GM21576 (cell line): ENCODE results near the gene CHMP4A.

Experiments used
- ATAC-seq: cut with Tn5 transposase; IDR thresholded peaks from one replicate; pipeline ENCODE4 v1.9.1; 2021; ENCODE audit warnings: mild to moderate bottlenecking, moderate library complexity; ENCODE audit not compliant: unreplicated experiment

CHMP4A gene, protein sequence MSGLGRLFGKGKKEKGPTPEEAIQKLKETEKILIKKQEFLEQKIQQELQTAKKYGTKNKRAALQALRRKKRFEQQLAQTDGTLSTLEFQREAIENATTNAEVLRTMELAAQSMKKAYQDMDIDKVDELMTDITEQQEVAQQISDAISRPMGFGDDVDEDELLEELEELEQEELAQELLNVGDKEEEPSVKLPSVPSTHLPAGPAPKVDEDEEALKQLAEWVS

DNA sequence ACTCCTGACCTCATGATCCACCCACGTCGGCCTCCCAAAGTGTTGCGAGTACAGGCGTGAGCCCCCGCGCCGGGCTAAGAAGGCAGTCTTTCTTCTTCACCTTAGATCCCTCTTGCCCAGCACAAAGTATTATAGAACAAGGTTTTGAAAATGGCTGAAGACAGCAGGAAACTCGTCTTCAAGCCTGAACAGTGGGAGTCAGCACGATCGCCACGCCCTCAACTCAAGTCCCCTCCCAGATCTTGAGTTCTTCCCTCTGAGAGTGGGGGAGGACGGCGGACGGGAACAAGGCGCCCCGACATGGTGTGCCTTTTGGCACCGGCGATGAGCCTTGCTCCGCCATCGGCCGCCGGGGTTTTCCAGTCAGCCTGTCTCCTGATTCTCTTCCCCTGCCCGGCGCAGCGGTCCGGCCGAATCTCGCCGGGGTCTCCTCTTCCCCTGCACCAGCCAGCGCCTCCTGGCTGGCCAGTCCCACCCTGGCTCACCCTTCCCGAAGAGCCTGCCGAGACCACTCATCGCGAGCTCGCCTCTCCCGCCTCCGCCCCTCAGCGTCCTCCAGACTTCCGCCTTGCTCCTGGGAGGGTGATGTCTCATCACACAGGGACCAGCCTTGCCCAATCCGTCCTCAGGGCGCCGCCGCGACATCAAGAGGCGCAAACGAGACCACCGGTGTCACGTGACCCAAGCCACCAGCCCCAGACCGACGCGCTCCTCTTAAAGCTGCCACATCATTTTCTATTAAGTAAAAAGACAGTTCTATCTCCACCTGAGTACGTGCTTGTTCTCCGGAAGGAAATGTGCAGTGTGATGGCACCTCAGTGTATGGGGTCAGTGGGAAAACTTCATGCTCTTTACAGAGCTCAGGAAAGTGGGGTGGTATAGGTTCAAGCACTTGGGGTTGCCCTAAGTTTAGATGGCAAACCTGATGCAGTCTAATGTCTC, at the start of gene CHMP4A:
CHMP4A (minus strand) TSS at position 565 of the 942 bp plus-strand sequence; CDS start at position 516, 49 bp downstream.
- peak; percentile 75 for ATAC-seq

DNA sequence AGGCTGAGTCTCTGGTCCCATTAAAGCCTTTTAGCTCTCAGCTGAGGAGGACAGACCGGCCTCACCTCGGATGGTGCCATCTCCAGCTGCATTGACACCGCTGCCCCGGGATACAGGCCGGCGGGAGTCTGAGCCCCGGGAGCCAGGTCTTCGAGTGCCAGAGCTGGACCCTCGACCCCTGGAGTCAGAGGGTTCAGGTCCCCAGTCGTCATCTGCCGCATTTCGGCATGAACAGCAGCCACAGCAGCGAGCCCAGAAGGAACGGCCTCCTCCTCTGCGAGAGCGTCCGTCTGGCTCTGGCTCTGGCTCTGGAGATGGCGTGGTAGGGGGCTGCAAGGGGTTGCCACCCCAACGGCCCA, 48.7 kb upstream of the CHMP4A start:
- no peak for ATAC-seq

DNA sequence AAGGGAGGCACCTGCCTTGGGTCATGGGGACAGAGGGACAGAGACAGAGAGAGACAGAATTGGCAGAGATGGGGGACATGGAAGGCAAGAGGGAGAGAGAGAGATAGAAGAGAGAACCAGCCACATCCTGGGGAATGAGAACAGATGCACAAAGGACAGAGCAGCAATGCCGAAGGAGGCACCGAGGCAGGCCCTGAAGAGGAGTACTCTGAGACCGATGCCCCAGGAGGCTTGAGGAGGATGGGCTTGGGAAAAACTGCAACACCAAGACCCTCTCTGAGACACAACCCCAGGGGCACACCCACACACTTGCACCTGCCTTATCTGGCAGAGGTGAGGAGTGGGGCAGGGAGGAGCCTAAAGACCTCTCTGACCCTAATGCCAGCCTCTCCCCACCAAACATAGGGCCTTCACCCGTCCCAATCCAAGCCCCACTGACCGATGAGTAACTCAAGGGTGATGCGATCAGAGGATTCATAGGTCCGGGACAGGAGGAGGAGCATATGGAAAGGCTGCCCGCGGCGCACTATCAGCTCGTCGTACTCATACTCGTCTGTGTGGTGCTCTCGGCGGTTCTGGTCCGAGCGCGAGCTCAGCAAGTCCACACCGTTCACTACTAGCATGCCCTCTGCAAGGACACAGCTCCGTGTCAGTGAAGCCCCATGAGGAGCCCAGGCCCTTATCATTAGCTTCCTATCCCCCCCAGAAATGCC, 48.1 kb upstream of the CHMP4A start:
- ATAC-seq: no peak

DNA sequence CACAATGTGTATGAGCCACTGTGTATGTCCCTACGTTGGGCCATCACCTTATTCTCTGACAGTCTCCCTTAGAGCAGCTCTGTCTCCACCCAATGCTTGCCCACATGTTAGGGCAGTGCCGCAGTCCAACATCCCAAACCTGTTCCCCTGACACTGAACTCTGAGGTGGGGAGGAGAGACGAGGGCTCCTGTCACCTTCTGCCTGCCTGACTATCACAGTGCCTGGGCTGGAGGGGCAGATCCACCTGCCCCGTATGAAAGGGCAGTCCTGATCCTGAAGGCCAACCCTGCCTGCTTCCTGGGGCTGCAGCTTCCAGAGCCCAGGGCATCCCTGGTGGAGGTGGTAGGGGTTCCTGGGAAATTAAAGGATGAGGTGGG, 47.5 kb upstream of the CHMP4A start:
- no peak for ATAC-seq

DNA sequence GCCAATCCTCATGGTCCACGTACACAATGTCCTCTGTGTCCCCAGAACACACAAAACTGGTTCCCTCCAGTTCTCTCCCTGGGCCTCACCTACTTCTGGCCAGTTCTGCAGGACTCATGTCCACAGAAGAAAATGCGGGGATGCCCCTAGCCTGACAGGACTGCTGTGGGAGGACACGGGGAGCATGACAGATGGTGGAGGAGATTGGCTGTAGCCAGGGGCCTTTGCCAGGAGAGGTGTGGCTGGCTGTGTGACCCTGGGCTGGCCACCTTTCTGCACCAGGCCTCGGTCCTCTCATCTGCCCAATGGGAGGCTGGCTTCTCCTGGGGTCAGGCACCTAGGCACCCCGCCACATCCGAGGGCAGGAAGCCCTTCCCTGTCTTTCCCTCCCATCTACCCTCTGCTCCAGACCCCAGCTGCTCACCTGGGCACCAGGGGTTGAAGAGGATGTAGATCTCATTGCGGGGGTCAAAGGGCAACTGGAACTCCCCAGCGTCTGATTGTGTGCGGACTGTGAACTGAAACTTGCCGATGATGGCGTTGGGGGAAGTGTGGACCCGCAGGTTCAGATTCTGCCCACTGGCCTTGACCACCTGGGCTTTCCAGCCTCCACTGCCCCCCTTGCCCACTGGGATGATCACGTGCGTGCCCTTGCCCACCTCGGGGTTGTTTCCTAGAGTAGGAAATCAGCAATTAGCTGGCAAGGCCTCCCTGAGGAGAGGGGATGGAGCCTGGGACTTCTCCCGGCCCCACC, 46.9 kb upstream of the CHMP4A start:
- no peak for ATAC-seq

DNA sequence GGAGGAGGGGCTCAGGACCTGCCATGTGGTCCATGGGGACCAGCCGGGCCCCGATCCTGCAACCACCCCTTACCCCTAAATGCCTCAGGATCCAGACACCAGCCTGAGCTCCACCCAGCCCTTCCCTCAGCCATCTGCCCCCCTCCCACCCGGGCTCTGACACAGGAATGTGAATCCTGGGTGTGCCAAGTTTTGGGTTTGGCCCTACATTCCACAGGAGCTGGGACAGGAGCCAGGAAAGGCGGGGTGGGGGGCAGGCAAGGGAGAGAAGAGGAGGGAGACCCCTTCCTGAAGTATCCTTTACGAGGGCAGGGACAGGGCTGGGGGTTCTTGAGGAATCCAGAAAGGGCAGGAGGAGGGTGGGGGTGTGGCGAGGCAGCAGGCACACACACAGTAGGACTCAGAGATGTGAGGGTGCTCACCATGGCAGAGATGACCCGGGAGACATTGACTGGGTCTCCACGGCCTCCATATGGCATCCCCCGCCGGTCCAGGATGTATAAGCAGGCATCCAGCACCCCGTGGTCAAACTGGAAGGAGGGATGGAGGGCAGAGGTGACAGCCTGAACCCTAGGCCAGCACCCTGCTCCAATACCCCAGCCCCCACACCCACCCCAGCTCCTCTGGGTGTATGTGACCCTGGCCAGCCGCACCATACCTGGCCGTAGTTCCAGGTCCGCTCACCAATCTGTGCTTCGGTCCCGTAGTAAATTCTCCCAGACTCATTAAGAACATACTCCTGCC, 46.2 kb upstream of the CHMP4A start:
- no peak for ATAC-seq

DNA sequence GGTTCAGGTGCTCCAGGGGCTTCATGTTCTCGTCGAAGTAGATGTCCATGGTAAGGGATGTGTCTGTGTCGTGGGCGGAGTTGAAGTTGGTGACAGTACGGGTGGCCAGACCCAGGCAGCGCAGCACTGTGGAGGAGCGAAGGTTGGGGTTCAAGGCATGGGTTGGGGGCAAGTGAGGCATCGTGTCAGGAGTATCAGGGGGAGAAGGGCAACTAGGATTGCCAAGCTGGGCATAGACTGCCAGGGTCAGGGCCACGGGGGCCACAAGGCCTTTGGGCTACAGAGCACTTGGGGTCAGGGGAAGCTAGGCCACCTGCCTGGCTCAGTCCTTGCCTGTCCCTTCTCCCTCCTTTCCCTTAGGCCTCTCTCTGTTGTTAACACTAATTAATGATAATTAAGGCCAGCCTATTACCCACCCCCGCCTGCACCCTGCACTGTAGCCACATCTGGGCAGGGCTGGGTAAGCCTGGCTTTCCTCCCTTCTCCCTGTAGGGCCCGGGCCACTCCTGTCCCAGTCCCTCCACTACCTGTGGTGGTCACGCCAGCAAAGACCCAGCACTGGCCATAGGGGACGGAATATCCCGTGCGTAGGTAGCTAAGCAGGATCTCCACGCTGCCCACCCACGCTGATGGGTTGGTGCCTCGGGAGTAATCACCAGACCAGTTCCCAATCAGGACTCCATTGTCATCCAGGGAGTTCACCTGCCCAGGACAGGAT, 45.4 kb upstream of the CHMP4A start:
- no peak for ATAC-seq

DNA sequence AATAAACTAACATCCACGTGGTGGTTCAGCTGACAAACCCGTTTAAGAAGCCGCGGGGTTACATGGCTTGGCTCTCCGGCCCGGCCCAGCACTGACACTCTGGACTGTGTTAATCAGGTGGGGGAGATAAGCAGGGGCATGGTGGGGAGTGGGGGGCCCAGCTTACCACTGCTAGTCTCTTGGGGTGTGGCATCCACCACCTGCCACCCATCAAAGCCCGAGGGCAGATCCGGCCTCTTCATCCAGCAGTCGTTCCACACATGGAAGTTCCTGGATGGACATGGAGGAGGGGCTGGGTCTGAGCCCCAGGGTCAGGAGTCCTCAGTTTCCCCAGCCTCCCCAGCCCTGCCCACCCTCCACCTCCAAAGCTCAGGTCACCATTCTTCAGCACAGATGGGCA, 44.8 kb upstream of the CHMP4A start:
- no peak for ATAC-seq

DNA sequence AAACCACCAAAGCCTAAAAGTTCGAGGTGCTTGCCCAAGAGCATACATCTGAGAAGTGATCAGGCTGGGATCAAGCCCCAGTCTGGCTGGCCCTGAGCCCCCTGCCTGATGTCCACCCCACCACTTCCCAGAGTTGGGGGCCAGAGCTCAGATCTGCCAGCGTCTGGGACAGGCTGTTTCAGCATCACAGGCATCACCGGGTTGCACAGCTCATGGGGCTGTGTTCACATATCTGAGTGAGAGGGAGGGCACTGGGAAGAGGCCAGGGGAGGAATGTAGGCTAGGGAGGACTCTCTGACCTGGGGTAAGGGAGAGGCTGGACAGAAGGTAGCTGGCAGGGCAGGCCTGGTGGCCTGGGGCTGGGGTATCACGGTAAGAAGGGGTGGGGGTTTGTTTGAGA, 43.7 kb upstream of the CHMP4A start:
- ATAC-seq: no peak

DNA sequence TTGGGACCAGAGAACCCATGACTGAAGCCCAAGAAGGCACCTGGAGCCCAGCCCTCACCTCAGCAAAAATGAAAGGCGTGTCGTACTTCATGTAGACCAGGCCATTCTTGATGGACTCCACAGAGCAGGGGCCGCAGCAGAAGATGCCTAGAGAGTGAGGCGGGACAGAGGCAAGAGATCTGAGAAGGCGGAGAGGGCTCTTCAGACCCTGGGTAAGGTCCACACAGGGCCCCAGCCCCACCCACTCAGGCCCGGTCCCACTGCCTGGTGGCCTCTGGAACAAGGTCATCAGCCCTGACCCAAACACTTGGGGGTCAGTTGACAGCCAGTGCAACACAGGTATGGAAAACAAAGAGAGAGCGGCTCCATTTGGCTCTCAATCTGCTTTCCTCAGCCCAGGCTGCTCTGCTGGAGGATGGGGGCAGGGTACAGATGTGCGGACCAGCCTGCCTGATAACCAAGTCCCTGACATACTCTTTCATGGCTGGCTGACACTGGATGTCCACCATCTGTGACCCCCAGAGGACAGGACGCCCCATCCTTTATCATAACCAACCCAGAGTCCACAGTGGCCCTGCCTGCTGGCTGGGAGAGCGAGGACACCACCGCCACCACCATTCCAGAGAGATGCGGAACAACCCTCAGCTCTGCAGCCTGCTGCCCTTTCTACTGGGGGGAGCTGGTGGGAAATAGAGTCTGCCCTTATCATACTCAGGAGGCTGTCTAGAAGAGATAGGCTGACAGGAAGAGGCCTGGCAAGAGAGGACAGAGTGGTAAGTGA, 42.8 kb upstream of the CHMP4A start:
- no peak for ATAC-seq

DNA sequence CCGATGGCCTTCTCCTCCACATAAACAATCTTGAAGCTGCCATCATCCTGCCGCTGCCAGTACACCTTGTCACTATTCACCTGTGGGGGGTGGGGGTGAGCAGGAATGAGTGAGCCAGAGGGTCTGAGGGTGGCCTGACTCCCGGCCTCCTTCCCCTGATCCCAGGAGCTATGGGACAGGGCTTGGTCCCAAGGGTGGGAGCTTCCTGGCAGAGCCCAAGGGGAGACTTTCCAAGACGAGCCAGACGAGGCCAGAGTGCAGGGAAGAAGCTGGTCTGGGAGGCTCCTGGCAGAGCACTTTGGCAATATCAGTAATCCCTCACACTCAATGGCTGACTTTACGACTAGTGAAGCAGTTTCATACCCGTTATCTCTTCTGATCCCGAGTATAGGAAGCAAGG, 42.1 kb upstream of the CHMP4A start:
- no peak for ATAC-seq

DNA sequence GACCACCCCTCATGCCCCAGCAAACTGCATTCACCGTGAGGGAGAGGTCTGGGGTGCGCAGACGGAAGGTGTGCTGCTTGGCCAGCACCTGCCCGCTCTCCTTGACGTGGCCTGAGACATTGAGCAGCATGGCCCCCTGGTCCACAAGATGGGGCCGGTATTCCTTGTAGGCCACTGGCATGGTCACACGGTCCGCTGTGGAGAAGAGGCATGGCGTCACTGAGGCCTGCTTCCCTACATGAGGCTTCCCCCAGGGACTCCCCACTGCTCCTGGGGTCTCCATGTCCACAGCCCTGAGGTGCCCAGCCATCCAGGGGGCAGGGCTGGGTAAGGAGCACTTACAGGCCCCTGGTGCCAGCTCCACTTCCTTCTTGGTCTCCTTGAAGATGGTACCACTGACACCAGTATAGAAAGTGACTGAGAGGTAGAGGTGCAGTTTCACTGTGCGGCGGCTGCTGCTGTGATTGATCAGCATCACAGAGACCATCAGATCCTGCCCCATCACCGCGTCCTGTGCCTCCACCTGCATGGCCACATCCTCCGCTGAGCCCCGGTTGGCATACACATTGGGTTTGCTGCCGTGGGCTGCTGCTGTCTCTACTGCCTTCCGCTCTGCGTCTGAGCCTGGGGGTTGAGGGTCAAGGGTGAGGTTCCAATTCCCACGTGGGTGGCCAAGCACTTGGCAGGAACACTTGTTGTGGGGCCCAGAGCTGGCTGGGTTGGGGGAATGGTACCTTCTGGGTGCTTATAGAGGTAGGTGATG, 41.5 kb upstream of the CHMP4A start:
- ATAC-seq: no peak

DNA sequence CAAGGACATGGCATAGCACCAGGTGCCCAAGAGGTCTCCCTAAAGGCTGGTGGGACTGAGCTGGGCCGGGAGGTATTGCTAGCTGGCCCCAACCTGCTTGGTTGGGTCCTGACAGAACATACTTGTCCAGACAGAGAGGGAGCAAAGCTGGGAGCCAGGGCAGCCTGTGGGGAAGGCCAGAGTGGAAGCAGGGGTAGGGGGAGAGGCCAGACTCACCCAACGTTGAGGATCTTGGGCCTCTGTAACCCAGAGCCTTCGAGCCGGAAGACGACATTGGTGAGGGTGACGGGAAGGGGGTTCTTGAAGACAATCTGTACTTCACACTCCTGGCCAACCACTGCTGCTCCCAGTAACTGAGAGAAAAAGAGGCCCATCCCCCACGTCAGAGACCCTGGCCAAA, 40.6 kb upstream of the CHMP4A start:
- no peak for ATAC-seq

DNA sequence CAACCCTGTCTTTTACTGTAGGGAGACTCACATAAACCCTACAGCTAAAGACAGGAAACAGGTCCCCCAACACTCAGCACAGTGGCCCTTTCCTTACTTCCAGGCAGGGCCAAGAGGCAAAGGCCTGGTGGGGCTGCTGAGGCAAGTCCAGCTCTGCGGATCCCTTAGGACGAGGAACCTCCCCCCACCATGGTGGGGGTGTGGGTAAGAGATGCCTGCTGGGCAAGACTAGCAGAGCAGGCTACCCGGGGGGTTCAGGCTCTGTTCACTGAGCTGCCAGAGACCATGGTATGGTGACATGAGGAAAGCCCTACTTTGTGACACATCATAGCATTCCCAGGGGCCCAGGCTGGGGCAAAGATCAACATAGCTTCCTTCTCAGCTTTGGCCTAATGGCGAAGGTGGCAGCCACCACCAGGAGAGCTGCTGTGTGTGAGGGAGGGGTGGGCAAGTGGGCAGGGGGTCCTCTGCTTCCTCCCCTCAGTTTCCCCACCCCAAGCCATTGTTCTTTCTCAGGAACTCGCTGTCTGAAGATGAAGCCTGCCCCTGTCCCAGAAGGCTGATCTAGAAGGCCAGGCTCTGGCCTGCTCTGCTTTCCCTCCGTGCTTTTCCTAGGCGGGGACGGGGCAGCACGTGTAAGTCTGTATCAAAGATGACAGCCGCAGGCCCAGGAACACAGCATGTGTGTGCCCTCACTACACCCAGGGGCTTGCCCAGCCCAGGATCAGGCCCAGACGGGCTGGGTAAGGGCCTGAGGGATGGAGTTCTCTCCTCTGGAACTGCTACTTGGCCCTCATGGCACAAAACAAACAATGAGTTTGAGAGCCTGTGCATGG, 39.2 kb upstream of the CHMP4A start:
- no peak for ATAC-seq

DNA sequence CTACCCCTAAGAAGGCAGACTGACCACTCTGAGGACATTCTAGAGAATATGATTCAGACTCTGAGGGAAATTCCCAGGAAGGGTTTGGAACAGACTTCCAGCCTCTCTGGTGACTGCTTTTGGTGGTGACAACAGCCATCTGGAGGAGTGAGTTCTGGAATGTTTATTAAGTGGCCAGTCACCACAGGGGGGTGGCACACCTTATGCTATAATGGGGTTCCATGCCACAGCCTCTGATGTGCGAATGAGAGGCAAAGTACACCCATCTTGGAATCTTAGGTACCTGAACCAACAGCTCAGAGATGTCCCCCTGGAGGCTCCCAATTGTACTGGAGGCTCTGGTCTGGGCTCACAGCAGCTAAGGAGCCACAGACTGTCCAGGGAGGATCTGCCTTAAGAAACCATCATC, 38.6 kb upstream of the CHMP4A start:
- ATAC-seq: no peak

DNA sequence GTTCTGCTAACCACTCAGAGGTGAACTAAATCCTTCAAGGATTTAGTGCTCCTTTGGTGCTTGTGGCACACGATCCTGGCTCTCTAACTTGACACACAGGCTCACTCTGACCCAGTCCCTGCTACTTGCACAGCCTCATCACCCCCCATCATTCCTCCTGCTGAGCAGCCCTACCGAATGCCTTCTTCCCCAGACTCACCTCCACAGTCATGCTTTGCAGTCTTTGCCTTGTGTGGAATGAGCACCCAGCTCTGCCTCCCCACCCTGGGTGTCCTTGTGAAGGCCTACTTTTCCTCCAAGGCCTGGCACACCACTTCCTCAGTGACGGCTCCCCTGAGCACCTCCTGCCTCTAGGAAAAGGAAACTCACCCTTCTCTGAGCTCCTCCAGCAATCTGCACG, 37.1 kb upstream of the CHMP4A start:
- no peak for ATAC-seq
